Thoracic aorta (tissue), 2 donors: ENCODE results near the gene EDIL3. TPM values are rescaled to one million over a fixed set of nuclear protein-coding genes. Genes with fewer than 3 reads are reported as not detected.
A peak's percentile ranks its signal among the peaks of the same experiment; 100 is the strongest.

Experiments
- ATAC-seq: fragments of 150-250 bp; one replicate; pipeline ENCODE4 v1.8.0; 2017; ENCODE audit warnings: low read depth; ENCODE audit not compliant: insufficient number of reproducible peaks, low FRiP score
- DNase-seq: peaks from one replicate; pipeline ENCODE4 v3.0.0-alpha.2; 2020; ENCODE audit warnings: low spot score
- H3K27ac ChIP-seq, 2 donors: fragments of 200-600 bp; sonication (generic); 1 replicate in 1 of 2; 2 replicates in 1 of 2; pipeline ENCODE4 v1.5.1; 2016; ENCODE audit warnings: mild to moderate bottlenecking in 2 of 2, moderate library complexity in 2 of 2
- H3K27me3 ChIP-seq: fragments of 200-600 bp; sonication (generic); replicated peaks from 2 replicates; pipeline ENCODE4 v1.6.0; 2016; ENCODE audit warnings: mild to moderate bottlenecking; ENCODE audit not compliant: insufficient read depth
- H3K36me3 ChIP-seq: fragments of 200-600 bp; sonication (generic); one replicate; pipeline ENCODE4 v1.5.1; 2016
- H3K4me1 ChIP-seq, 2 donors: fragments of 200-600 bp; sonication (generic); 1 replicate in 1 of 2; 2 replicates in 1 of 2; pipeline versions ENCODE4 v1.5.1 to v1.6.0; 2016; ENCODE audit warnings: low read depth in 2 of 2, mild to moderate bottlenecking in 1 of 2; ENCODE audit not compliant: control insufficient read depth in 1 of 2
- H3K4me3 ChIP-seq: fragments of 200-600 bp; sonication (generic); 2 replicates; pipeline ENCODE4 v1.5.1; 2016; ENCODE audit warnings: mild to moderate bottlenecking
- H3K9me3 ChIP-seq: fragments of 200-600 bp; sonication (generic); 2 replicates; pipeline ENCODE4 v1.5.1; 2016
- CTCF ChIP-seq: fragments of 200-600 bp; sonication (generic); IDR thresholded peaks from one replicate; pipeline ENCODE4 v1.5.1; 2019; ENCODE audit warnings: antibody characterized with exemption
- total RNA-seq, 2 donors: library from RNA; depleted of rRNA; stranded (reverse); fragments of >200 nt; gene quantifications; one replicate each; pipeline versions ENCODE4 v1.1.0 to v1.2.3, GENCODE V29; 2016

Gene EDIL3
- total RNA-seq, 2 donors from 2014 or later = 157 to 170 TPM

GRCh38 chr5:84383296-84383815, 1.3 kb downstream of the EDIL3 start:
- DNase-seq (no peak), ATAC-seq (no peak)
- no peaks in the 10 kb centered on the region for H3K27me3 ChIP-seq
- TF ChIP-seq CTCF = no peak
- no peaks in the 10 kb centered on the region for H3K36me3 ChIP-seq
- H3K4me3 ChIP-seq = peak overlapping the region; percentile 91
- H3K9me3 ChIP-seq = no peaks in the 10 kb centered on the region
- H3K27ac ChIP-seq = peak overlapping the region; percentile 89 to 96
- H3K4me1 ChIP-seq = peaks cover 0 to 24% of the 10 kb centered on the region in 2 donors

- ATAC-seq (no peak), DNase-seq (no peak)
- H3K36me3 ChIP-seq = no peaks in the 10 kb centered on the region
- H3K27ac ChIP-seq = peak overlapping the region; percentile 89 to 96
- H3K4me3 ChIP-seq = peak overlapping the region; percentile 91
- TF ChIP-seq CTCF = peak; percentile 27
- no peaks in the 10 kb centered on the region for H3K9me3 ChIP-seq
- H3K4me1 ChIP-seq = peaks cover 0 to 31% of the 10 kb centered on the region in 2 donors
- H3K27me3 ChIP-seq = no peaks in the 10 kb centered on the region
Observed at GRCh38 chr5:84382363-84383295, 2.1 kb downstream of the EDIL3 start.

GRCh38 chr5:84381502-84382362, 2.9 kb downstream of the EDIL3 start:
- DNase-seq (no peak), ATAC-seq (no peak)
- H3K9me3 ChIP-seq = no peaks in the 10 kb centered on the region
- peak overlapping the region; percentile 89 to 96 for H3K27ac ChIP-seq
- H3K4me1 ChIP-seq = peaks cover 0 to 33% of the 10 kb centered on the region in 2 donors
- TF ChIP-seq CTCF = no peak
- peak overlapping the region; percentile 91 for H3K4me3 ChIP-seq
- H3K27me3 ChIP-seq = no peaks in the 10 kb centered on the region
- no peaks in the 10 kb centered on the region for H3K36me3 ChIP-seq

GRCh38 chr5:84379749-84380148, 4.9 kb downstream of the EDIL3 start:
- Histone ChIP-seq H3K27ac (peak overlapping the region; percentile 67 to 96), H3K4me1 (peaks cover 7 to 46% of the 10 kb centered on the region in 2 donors), H3K9me3 (no peaks in the 10 kb centered on the region), H3K36me3 (no peaks in the 10 kb centered on the region), H3K27me3 (no peaks in the 10 kb centered on the region), H3K4me3 (peak overlapping the region; percentile 39)
- TF ChIP-seq CTCF = no peak
- no peak for DNase-seq
- ATAC-seq = no peak
